H9 (cell line): ENCODE data around the gene UGT2A2. TPM values are rescaled to one million over a fixed set of nuclear protein-coding genes. Genes with fewer than 3 reads are reported as not detected.

Experiments used
- DNase-seq: peaks from one replicate; pipeline ENCODE4 v3.0.0-alpha.2; 2017
- H2AFZ ChIP-seq: one replicate; pipeline ENCODE4 v1.6.1; 2013; ENCODE audit warnings: mild to moderate bottlenecking, low read length, control low read depth, moderate library complexity
- H2AK5ac ChIP-seq: 2 replicates; pipeline ENCODE4 v1.6.1; 2013; ENCODE audit warnings: low read length, control low read depth, mixed read lengths; ENCODE audit not compliant: insufficient read length
- H2BK120ac ChIP-seq: one replicate; pipeline ENCODE4 v1.6.1; 2013; ENCODE audit warnings: low read depth, mild to moderate bottlenecking, low read length, control low read depth, inconsistent platforms; ENCODE audit not compliant: poor library complexity, severe bottlenecking
- H2BK12ac ChIP-seq: 2 replicates; pipeline ENCODE4 v1.6.1; 2013; ENCODE audit warnings: low read length, control low read depth, mixed read lengths, low read depth; ENCODE audit not compliant: insufficient read length
- H2BK15ac ChIP-seq: 2 replicates; pipeline ENCODE4 v1.6.1; 2013; ENCODE audit warnings: low read depth, low read length, control low read depth
- H2BK20ac ChIP-seq: one replicate; pipeline ENCODE4 v1.6.1; 2013; ENCODE audit warnings: low read depth, mild to moderate bottlenecking, low read length, control low read depth, inconsistent platforms; ENCODE audit not compliant: poor library complexity, severe bottlenecking
- H2BK5ac ChIP-seq: 2 replicates; pipeline ENCODE4 v1.6.1; 2013; ENCODE audit warnings: low read length, control low read depth, mixed read lengths; ENCODE audit not compliant: insufficient read length
- H3K14ac ChIP-seq: 2 replicates; pipeline ENCODE4 v1.6.1; 2013; ENCODE audit warnings: low read length, control low read depth; ENCODE audit not compliant: insufficient read depth
- H3K18ac ChIP-seq: 2 replicates; pipeline ENCODE4 v1.6.1; 2013; ENCODE audit warnings: low read depth, mild to moderate bottlenecking, mixed read lengths, low read length, control low read depth; ENCODE audit not compliant: insufficient read length
- H3K23ac ChIP-seq: 2 replicates; pipeline ENCODE4 v1.6.1; 2013; ENCODE audit warnings: low read length, control low read depth, mixed read lengths, low read depth; ENCODE audit not compliant: insufficient read length
- H3K23me2 ChIP-seq: 2 replicates; pipeline ENCODE4 v1.6.1; 2013; ENCODE audit warnings: low read depth, mild to moderate bottlenecking, mixed read lengths, low read length, control low read depth; ENCODE audit not compliant: insufficient read length, poor library complexity, severe bottlenecking
- H3K27ac ChIP-seq: 2 replicates; pipeline ENCODE4 v1.5.1; 2013; ENCODE audit warnings: low read length, control low read depth, mixed read lengths, low read depth; ENCODE audit not compliant: insufficient read length
- H3K27me3 ChIP-seq: 2 replicates; pipeline ENCODE4 v1.6.1; 2013; ENCODE audit warnings: low read length, control low read depth, inconsistent platforms; ENCODE audit not compliant: insufficient read depth
- H3K4ac ChIP-seq: 2 replicates; pipeline ENCODE4 v1.6.1; 2013; ENCODE audit warnings: low read depth, mild to moderate bottlenecking, control low read depth, inconsistent platforms, low read length, moderate library complexity
- H3K4me1 ChIP-seq: 2 replicates; pipeline ENCODE4 v1.6.1; 2013; ENCODE audit warnings: low read length, control low read depth, inconsistent platforms; ENCODE audit not compliant: insufficient read depth
- H3K4me2 ChIP-seq: 2 replicates; pipeline ENCODE4 v1.6.1; 2013; ENCODE audit warnings: low read length, control low read depth, mixed read lengths; ENCODE audit not compliant: insufficient read length, insufficient read depth
- H3K56ac ChIP-seq: 2 replicates; pipeline ENCODE4 v1.6.1; 2013; ENCODE audit warnings: low read depth, mild to moderate bottlenecking, mixed read lengths, low read length, control low read depth; ENCODE audit not compliant: insufficient read length
- H3K79me1 ChIP-seq: 2 replicates; pipeline ENCODE4 v1.6.1; 2013; ENCODE audit warnings: low read depth, mild to moderate bottlenecking, moderate library complexity, low read length, control low read depth, inconsistent platforms; ENCODE audit not compliant: insufficient read depth, poor library complexity, severe bottlenecking
- H3K79me2 ChIP-seq: 2 replicates; pipeline ENCODE4 v1.6.1; 2013; ENCODE audit warnings: low read length, control low read depth, inconsistent platforms; ENCODE audit not compliant: insufficient read depth
- H3K9ac ChIP-seq: 2 replicates; pipeline ENCODE4 v1.6.1; 2013; ENCODE audit warnings: low read length, control low read depth, mixed read lengths; ENCODE audit not compliant: insufficient read length; ENCODE audit errors: extremely low read depth
- H3K9me3 ChIP-seq: one replicate; pipeline ENCODE4 v1.6.1; 2013; ENCODE audit warnings: low read depth, low read length, inconsistent platforms; ENCODE audit not compliant: control insufficient read depth
- H3T11ph ChIP-seq: one replicate; pipeline ENCODE4 v1.6.1; 2013; ENCODE audit warnings: mild to moderate bottlenecking, low read length, control low read depth, inconsistent platforms
- H4K20me1 ChIP-seq: one replicate; pipeline ENCODE4 v1.6.1; 2013; ENCODE audit not compliant: control insufficient read depth, insufficient read length, insufficient read depth
- H4K5ac ChIP-seq: 2 replicates; pipeline ENCODE4 v1.6.1; 2013; ENCODE audit warnings: low read depth, mild to moderate bottlenecking, mixed read lengths, low read length, control low read depth; ENCODE audit not compliant: insufficient read length
- H4K8ac ChIP-seq: replicated peaks from 2 replicates; pipeline ENCODE4 v1.6.1; 2013; ENCODE audit warnings: low read length, control low read depth, mixed read lengths, low read depth; ENCODE audit not compliant: insufficient read length
- H4K91ac ChIP-seq: 2 replicates; pipeline ENCODE4 v1.6.1; 2013; ENCODE audit warnings: low read depth, mild to moderate bottlenecking, moderate library complexity, mixed read lengths, low read length, control low read depth; ENCODE audit not compliant: insufficient read length
- H3K27ac Mint-ChIP-seq, 3 experiments: 2 replicates in 2 of 3; 3 replicates in 1 of 3; pipeline ENCODE4 v1.8.0; 2020 to 2021; ENCODE audit warnings: mixed read lengths in 3 of 3, mild to moderate bottlenecking in 1 of 3, moderate library complexity in 1 of 3
- H3K27me3 Mint-ChIP-seq: 2 replicates; pipeline ENCODE4 v1.8.0; 2021; ENCODE audit warnings: low read depth, mild to moderate bottlenecking, moderate library complexity, mixed read lengths
- H3K36me3 Mint-ChIP-seq, 3 experiments: 2 replicates in 2 of 3; 3 replicates in 1 of 3; pipeline ENCODE4 v1.8.0; 2020 to 2021; ENCODE audit warnings: low read depth in 3 of 3, mixed read lengths in 3 of 3; ENCODE audit not compliant: insufficient read depth in 1 of 3
- H3K4me1 Mint-ChIP-seq, 2 experiments: 2 replicates each; pipeline ENCODE4 v1.8.0; 2020; ENCODE audit warnings: mixed read lengths in 2 of 2
- H3K4me3 Mint-ChIP-seq, 2 experiments: 2 replicates in 1 of 2; 3 replicates in 1 of 2; pipeline ENCODE4 v1.8.0; 2020 to 2021; ENCODE audit warnings: mild to moderate bottlenecking in 2 of 2, mixed read lengths in 2 of 2, moderate library complexity in 1 of 2
- H3K9me3 Mint-ChIP-seq, 2 experiments: 2 replicates in 1 of 2; 3 replicates in 1 of 2; pipeline ENCODE4 v1.8.0; 2020; ENCODE audit warnings: mild to moderate bottlenecking in 2 of 2, mixed read lengths in 2 of 2, moderate library complexity in 1 of 2
- CTCF ChIP-seq: fragments of 200-600 bp; sonication (generic); conservative IDR thresholded peaks from 3 replicates; pipeline ENCODE4 v1.8.0; 2021; ENCODE audit warnings: antibody characterized with exemption, mild to moderate bottlenecking
- WGBS: extraction: QIAGEN DNeasy Blood & Tissue Kit; methylation state at CpG from one replicate; pipeline ENCODE4 v1.1.7; 2013; ENCODE audit warnings: missing lambda C conversion rate, low lambda C conversion rate, mixed read lengths; ENCODE audit not compliant: insufficient read length; ENCODE audit errors: extremely low coverage; 5-methylcytosine and 5-hydroxymethylcytosine counted together
- total RNA-seq: library from RNA; stranded (reverse); gene quantifications from 2 replicates; pipeline ENCODE4 v1.2.1, GENCODE V29; 2021

UGT2A2 gene
- total RNA-seq, 1 experiment from 2014 or later = not detected

GRCh38 chr4:69584135-69584534 is 55.3 kb downstream of the UGT2A2 start:
- no peak overlapping the region for H2AK5ac ChIP-seq
- no peak overlapping the region for H3K27ac ChIP-seq
- no peak overlapping the region for H2BK5ac ChIP-seq
- no peak overlapping the region for H3T11ph ChIP-seq
- no peaks in the 10 kb centered on the region for H3K4me1 Mint-ChIP-seq
- no peak for TF ChIP-seq CTCF
- H3K9me3 Mint-ChIP-seq = no peaks in the 10 kb centered on the region
- H3K23ac ChIP-seq = no peak overlapping the region
- no peak overlapping the region for H3K14ac ChIP-seq
- no peak overlapping the region for H2BK12ac ChIP-seq
- H2AFZ ChIP-seq = no peak overlapping the region
- H3K56ac ChIP-seq = no peak overlapping the region
- no peak overlapping the region for H3K27ac Mint-ChIP-seq
- no peaks in the 10 kb centered on the region for H3K4me1 ChIP-seq
- no peaks in the 10 kb centered on the region for H3K79me1 ChIP-seq
- no peaks in the 10 kb centered on the region for H3K36me3 Mint-ChIP-seq
- no peak overlapping the region for H3K4ac ChIP-seq
- no peak overlapping the region for H4K5ac ChIP-seq
- no peaks in the 10 kb centered on the region for H3K27me3 ChIP-seq
- no peak overlapping the region for H3K18ac ChIP-seq
- no peaks in the 10 kb centered on the region for H4K20me1 ChIP-seq
- no CpG with 5 or more reads among the region's 5 CpGs for WGBS
- H3K9ac ChIP-seq = no peak overlapping the region
- H2BK15ac ChIP-seq = no peak overlapping the region
- H2BK120ac ChIP-seq = no peak overlapping the region
- no peak for DNase-seq
- no peak overlapping the region for H2BK20ac ChIP-seq
- H3K79me2 ChIP-seq = no peaks in the 10 kb centered on the region
- H3K27me3 Mint-ChIP-seq = no peaks in the 10 kb centered on the region
- H3K4me2 ChIP-seq = no peak overlapping the region
- no peak overlapping the region for H4K91ac ChIP-seq
- H4K8ac ChIP-seq = no peak overlapping the region
- no peak overlapping the region for H3K4me3 Mint-ChIP-seq
- H3K9me3 ChIP-seq = no peaks in the 10 kb centered on the region
- H3K23me2 ChIP-seq = no peaks in the 10 kb centered on the region
